ENCODE results near the gene FLII.

The FLII gene

GRCh38 chr17:18229254-18229653 lies 29.3 kb downstream of the FLII start:
- DNase-seq (ENCODE audit: low read depth): no peak
- no peak overlapping the region for H3K4me3 ChIP-seq (ENCODE audit: control insufficient read depth, low read depth, low read length)
- no peak for TF ChIP-seq CTCF (conservative IDR thresholded peaks at IDR 0.05; ENCODE audit: control insufficient read depth, insufficient read depth, low read depth, low read length)

GRCh38 chr17:18228176-18228682 lies 30.3 kb downstream of the FLII start:
- H3K4me3 ChIP-seq (ENCODE audit: control insufficient read depth, low read depth, low read length): no peak overlapping the region
- DNase-seq (ENCODE audit: low read depth): no peak
- no peak for TF ChIP-seq CTCF (conservative IDR thresholded peaks at IDR 0.05; ENCODE audit: control insufficient read depth, insufficient read depth, low read depth, low read length)

GRCh38 chr17:18227635-18228034 lies 30.9 kb downstream of the FLII start:
- H3K4me3 ChIP-seq (ENCODE audit: control insufficient read depth, low read depth, low read length): no peak overlapping the region
- no peak for DNase-seq (ENCODE audit: low read depth)
- no peak for TF ChIP-seq CTCF (conservative IDR thresholded peaks at IDR 0.05; ENCODE audit: control insufficient read depth, insufficient read depth, low read depth, low read length)

GRCh38 chr17:18226284-18226945 lies 32.1 kb downstream of the FLII start:
- TF ChIP-seq CTCF (conservative IDR thresholded peaks at IDR 0.05; ENCODE audit: control insufficient read depth, insufficient read depth, low read depth, low read length): no peak
- H3K4me3 ChIP-seq (ENCODE audit: control insufficient read depth, low read depth, low read length): peak overlapping the region; percentile 73
- no peak for DNase-seq (ENCODE audit: low read depth)

- no peak for TF ChIP-seq CTCF (conservative IDR thresholded peaks at IDR 0.05; ENCODE audit: control insufficient read depth, insufficient read depth, low read depth, low read length)
- no peak for DNase-seq (ENCODE audit: low read depth)
These were observed 32.8 kb downstream of the FLII start for GRCh38 chr17:18225642-18226283.

GRCh38 chr17:18225121-18225641 lies 33.4 kb downstream of the FLII start, which contains the start of gene LLGL1:
Gene LLGL1, plus strand, starts transcription at chr17:18225635. Its CDS starts 48 bp downstream, at chr17:18225683.
- DNase-seq (ENCODE audit: low read depth): peak; percentile 92
- H3K4me3 ChIP-seq (ENCODE audit: control insufficient read depth, low read depth, low read length): peak within 1 kb of the TSS; percentile 73
- no peak for TF ChIP-seq CTCF (conservative IDR thresholded peaks at IDR 0.05; ENCODE audit: control insufficient read depth, insufficient read depth, low read depth, low read length)

More at GRCh38 chr17:18225642-18226283, 32.8 kb downstream of the FLII start:
- peak overlapping the region; percentile 73 for H3K4me3 ChIP-seq (ENCODE audit: control insufficient read depth, low read depth, low read length)
